ENCODE data around the gene GLT8D1. TPM values are rescaled to one million over a fixed set of nuclear protein-coding genes. Genes with fewer than 3 reads are reported as not detected.
A peak's percentile ranks its signal among the peaks of the same experiment; 100 is the strongest.

The GLT8D1 gene
- total and polyA plus RNA-seq, 2 experiments from 2014 or later = 30.0 to 40.8 TPM

DNA sequence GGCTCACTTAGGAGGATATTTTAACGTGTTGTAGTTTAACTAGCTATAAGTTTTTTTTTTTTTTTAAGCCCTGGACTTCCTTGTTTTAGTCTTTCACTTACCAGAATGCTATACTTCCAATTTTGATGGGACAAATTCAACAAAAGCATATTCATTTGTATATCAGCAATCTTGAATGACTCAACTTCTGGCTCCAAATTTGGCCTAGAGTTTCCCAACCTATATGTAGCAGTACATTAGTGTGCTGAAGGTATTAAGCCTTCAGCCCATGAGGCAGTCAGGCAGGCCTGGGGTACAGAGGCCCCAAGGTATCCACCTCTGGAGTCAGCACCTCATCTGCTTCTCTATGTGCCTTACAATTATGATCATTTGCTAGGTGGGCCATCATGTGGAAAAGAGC, 25.8 kb downstream of the GLT8D1 start (continued):
- TF ChIP-seq ZNF462 (CRISPR knock-in tag; IDR thresholded peaks at IDR 0.05) = no peak

DNA sequence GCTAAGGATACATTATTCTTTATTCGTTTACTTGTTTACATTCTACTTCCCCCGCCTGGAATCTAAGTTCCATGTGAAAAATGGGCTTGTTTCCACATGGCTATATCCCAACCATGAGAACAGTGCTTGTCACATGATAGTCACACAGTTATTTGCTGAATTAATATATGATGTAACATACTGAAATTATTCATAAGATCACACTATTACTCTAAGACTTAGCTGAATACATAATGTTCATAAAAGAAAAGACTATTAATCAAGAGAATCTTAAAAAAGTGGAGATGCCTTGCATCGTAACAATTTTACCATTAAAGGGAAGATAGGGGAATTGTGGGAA, 26.4 kb downstream of the GLT8D1 start:
- Mint-ChIP-seq H3K4me1 (peaks cover 15% of the 10 kb centered on the region), H3K36me3 (ENCODE audit: low read depth) (peaks cover 39% of the 10 kb centered on the region), H3K9me3 (no peaks in the 10 kb centered on the region), H3K4me3 (no peak overlapping the region), H3K27me3 (ENCODE audit: insufficient read depth, low read depth, poor library complexity) (peaks cover 2% of the 10 kb centered on the region), H3K27ac (peak overlapping the region; percentile 66; the same call in 1 of the 2 replicates)
- Histone ChIP-seq H2AFZ (no peak overlapping the region), H3K27me3 (ENCODE audit: insufficient read depth) (no peaks in the 10 kb centered on the region), H3K4me3 (no peak overlapping the region), H4K20me1 (replicated peaks; ENCODE audit: insufficient read depth) (no peaks in the 10 kb centered on the region; the same call in none of the 2 replicates), H3K4me1 (ENCODE audit: insufficient read depth) (no peaks in the 10 kb centered on the region; the same call in 1 of the 2 replicates), H3K9me2 (ENCODE audit: insufficient read depth) (no peaks in the 10 kb centered on the region), H3K4me2 (no peak overlapping the region), H3K79me2 (replicated peaks; ENCODE audit: insufficient read depth) (peaks cover 44% of the 10 kb centered on the region), H3F3A (replicated peaks; ENCODE audit: low read depth) (0 out of 2 replicates have a peak, but pooled peaks cover 2% of the 10 kb centered on the region), H3K27ac (ENCODE audit: low read depth) (0 out of 2 replicates have a peak overlapping the region, but pooled peaks have one; percentile 45), H3K36me3 (ENCODE audit: insufficient read depth) (peaks cover 24% of the 10 kb centered on the region)
- DNase-seq (ENCODE audit: low spot score) (no peak), ATAC-seq (no peak)
- no peak for TF ChIP-seq ZNF462 (CRISPR knock-in tag; IDR thresholded peaks at IDR 0.05)
- no peak for TF ChIP-seq POLR2AphosphoS5 (IDR thresholded peaks at IDR 0.05; ENCODE audit: low read depth)
- no peak for TF ChIP-seq EZH2 (IDR thresholded peaks at IDR 0.05; ENCODE audit: low read depth, unreplicated experiment)
- no peak for TF ChIP-seq JUNB (IDR thresholded peaks at IDR 0.05; ENCODE audit: unreplicated experiment)
- TF ChIP-seq REST (IDR thresholded peaks at IDR 0.05; ENCODE audit: unreplicated experiment) = no peak
- TF ChIP-seq NANOG (IDR thresholded peaks at IDR 0.05; ENCODE audit: borderline replicate concordance) = no peak

Data from GM23338 (cell line).